HAP-1 (cell line): ENCODE results near the gene TSTD2.
A peak's percentile ranks its signal among the peaks of the same experiment; 100 is the strongest.
"Not testable (repeated sequence)": the region's sequence is repeated elsewhere in the genome, so short reads cannot be mapped to it uniquely, and the experiment has no call there.

Source experiments
- DNase-seq, 2 experiments: peaks; one replicate each; pipeline ENCODE4 v3.0.0-alpha.2; 2016 to 2020; ENCODE audit warnings: low spot score in 2 of 2
- H3K27me3 ChIP-seq: fragments of 250-450 bp; sonication (Bioruptor Pico); 2 replicates; pipeline ENCODE4 v1.5.1; 2020; ENCODE audit warnings: low read depth, mild to moderate bottlenecking, moderate library complexity
- H3K36me3 ChIP-seq: fragments of 250-450 bp; sonication (Bioruptor Pico); replicated peaks from 2 replicates; pipeline ENCODE4 v1.5.1; 2020; ENCODE audit warnings: mild to moderate bottlenecking
- H3K4me1 ChIP-seq: fragments of 250-450 bp; sonication (Bioruptor Pico); 2 replicates; pipeline ENCODE4 v1.5.1; 2020; ENCODE audit warnings: mild to moderate bottlenecking
- H3K4me3 ChIP-seq: fragments of 250-450 bp; sonication (Bioruptor Pico); 2 replicates; pipeline ENCODE4 v1.5.1; 2020; ENCODE audit warnings: mild to moderate bottlenecking, moderate library complexity
- H3K9me3 ChIP-seq: fragments of 250-450 bp; sonication (Bioruptor Pico); 2 replicates; pipeline ENCODE4 v1.5.1; 2020; ENCODE audit warnings: mild to moderate bottlenecking, moderate library complexity
- in situ Hi-C: fragments of 300-500 bp; cut with MboI; formaldehyde crosslinking; loops from 3 replicates; pipeline ENCODE4 v1.14.3; 2020; ENCODE audit warnings: low sequenced_read_pairs, inconsistent platforms, mixed read lengths

Gene TSTD2

GRCh38 chr9:97622483-97622882, 10.7 kb downstream of the TSTD2 start:
- H3K36me3 ChIP-seq, H3K27me3 ChIP-seq, DNase-seq, H3K4me3 ChIP-seq, H3K4me1 ChIP-seq, in situ Hi-C loops, H3K9me3 ChIP-seq: not testable (repeated sequence)

GRCh38 chr9:97620063-97620462, 13.1 kb downstream of the TSTD2 start:
- H3K4me1 ChIP-seq, H3K9me3 ChIP-seq, DNase-seq, H3K36me3 ChIP-seq, H3K27me3 ChIP-seq, H3K4me3 ChIP-seq, in situ Hi-C loops: not testable (repeated sequence)

DNA sequence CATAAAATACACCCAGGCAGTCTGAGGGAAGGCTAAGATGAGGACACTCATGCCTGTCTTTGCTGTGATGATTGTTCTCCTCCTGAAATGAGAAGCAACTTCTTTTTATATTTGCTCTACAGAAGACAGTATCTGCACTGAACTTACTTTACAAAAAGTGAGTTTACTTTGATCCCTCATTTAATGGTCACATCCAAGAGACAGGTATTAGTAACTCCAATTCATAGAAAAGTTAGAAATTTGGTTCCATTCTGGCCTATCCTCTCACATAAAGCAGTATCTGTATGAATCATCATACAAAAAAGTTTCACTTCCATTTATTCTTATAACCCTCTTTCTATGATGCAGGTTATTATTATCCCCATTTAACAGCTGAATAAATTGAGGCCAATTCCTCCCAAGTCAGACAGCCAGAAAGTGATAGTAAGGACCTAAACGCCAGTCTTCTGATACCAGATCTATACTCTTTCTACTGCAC, 15.2 kb downstream of the TSTD2 start:
- H3K27me3 ChIP-seq, result no peaks in the 10 kb centered on the region
- peaks cover 10% of the 10 kb centered on the region for H3K4me1 ChIP-seq
- no peak for DNase-seq
- H3K36me3 ChIP-seq, result peaks cover 6% of the 10 kb centered on the region
- H3K9me3 ChIP-seq, result no peaks in the 10 kb centered on the region
- H3K4me3 ChIP-seq, result no peak overlapping the region
- in situ Hi-C loops, result loop anchor here (10.0 kb wide), 1 partner anchor 153 kb away; no protein-coding TSS in a partner anchor

- peaks cover 12% of the 10 kb centered on the region for H3K36me3 ChIP-seq
- no peaks in the 10 kb centered on the region for H3K9me3 ChIP-seq
- peaks cover 5% of the 10 kb centered on the region for H3K4me1 ChIP-seq
- in situ Hi-C loops, result loop anchor here (10.0 kb wide), 1 partner anchor 151 kb away; no protein-coding TSS in a partner anchor
- no peaks in the 10 kb centered on the region for H3K27me3 ChIP-seq
- peak; percentile 47 to 74 for DNase-seq
- H3K4me3 ChIP-seq, result no peak overlapping the region
Observed at GRCh38 chr9:97615439-97616072, 17.6 kb downstream of the TSTD2 start.

GRCh38 chr9:97604901-97605645, 28.1 kb downstream of the TSTD2 start:
- DNase-seq, result no peak
- Histone ChIP-seq H3K4me1 (no peaks in the 10 kb centered on the region), H3K27me3 (no peaks in the 10 kb centered on the region), H3K36me3 (peaks cover 47% of the 10 kb centered on the region), H3K4me3 (no peak overlapping the region), H3K9me3 (no peaks in the 10 kb centered on the region)
- in situ Hi-C loops, result loop anchor here (10.0 kb wide), 2 partner anchors 210 to 750 kb away; partner anchors contain the start of gene ZNF782

GRCh38 chr9:97602430-97602829, 30.7 kb downstream of the TSTD2 start:
- Histone ChIP-seq H3K4me3 (no peak overlapping the region), H3K36me3 (peaks cover 47% of the 10 kb centered on the region), H3K9me3 (no peaks in the 10 kb centered on the region), H3K27me3 (no peaks in the 10 kb centered on the region), H3K4me1 (no peaks in the 10 kb centered on the region)
- DNase-seq, result no peak
- in situ Hi-C loops, result loop anchor here (10.0 kb wide), 2 partner anchors 208 to 748 kb away; partner anchors contain the start of gene ZNF782

- H3K9me3 ChIP-seq, result no peaks in the 10 kb centered on the region
- peaks cover 47% of the 10 kb centered on the region for H3K36me3 ChIP-seq
- no peaks in the 10 kb centered on the region for H3K27me3 ChIP-seq
- H3K4me1 ChIP-seq, result no peaks in the 10 kb centered on the region
- in situ Hi-C loops, result loop anchor here (10.0 kb wide), 2 partner anchors 207 to 747 kb away; partner anchors contain the start of gene ZNF782
- H3K4me3 ChIP-seq, result no peak overlapping the region
- no peak for DNase-seq
Observed at GRCh38 chr9:97601228-97601898, 31.8 kb downstream of the TSTD2 start.

GRCh38 chr9:97600531-97601227, 32.5 kb downstream of the TSTD2 start:
- Histone ChIP-seq H3K4me3 (no peak overlapping the region), H3K36me3 (peaks cover 41% of the 10 kb centered on the region)
- in situ Hi-C loops, result loop anchor here (10.0 kb wide), 2 partner anchors 206 to 746 kb away; partner anchors contain the start of gene ZNF782

GRCh38 chr9:97599314-97599846, 33.8 kb downstream of the TSTD2 start:
- no peak for DNase-seq

More at GRCh38 chr9:97600531-97601227, 32.5 kb downstream of the TSTD2 start:
- no peak for DNase-seq
- Histone ChIP-seq H3K4me1 (no peaks in the 10 kb centered on the region), H3K9me3 (no peaks in the 10 kb centered on the region), H3K27me3 (no peaks in the 10 kb centered on the region)

DNA sequence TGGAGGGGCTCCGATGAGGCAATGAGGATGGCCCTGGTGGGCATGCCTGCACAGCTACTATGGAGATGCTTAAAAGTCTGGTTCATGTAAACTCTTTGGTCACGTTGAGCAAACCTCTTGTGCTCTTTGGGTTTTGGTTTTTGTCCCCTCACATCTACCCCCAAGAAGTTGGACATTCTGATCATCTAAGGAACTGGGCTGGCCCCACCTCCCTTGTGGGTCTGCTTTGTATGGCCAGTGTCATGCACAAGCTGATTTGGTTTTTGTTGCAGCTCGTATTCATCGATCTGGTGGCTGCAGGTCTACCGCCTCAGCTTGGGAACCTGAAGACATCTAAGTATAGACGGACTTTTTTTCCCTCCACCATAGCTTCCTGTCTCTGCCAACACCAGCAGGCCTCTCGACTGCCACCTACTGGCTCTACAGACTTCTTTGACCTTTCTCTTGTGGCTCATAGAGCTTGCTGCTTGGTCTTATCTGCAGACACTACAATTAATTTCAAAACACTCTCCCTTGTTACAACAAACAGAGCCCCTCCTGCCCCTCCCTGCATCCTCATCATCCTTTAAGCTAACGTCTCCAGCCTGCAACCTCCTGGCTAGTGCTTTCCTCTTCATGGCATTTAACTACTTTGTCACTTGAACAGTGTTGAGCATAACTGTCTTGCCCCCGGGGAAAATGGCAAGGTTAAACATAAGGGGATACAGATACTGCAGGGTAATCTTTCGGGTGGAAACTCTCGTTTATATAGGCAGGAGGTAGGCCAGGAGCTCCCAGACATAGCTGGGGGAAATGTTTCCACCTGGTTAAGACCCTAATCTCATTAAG, 34.5 kb downstream of the TSTD2 start:
- H3K36me3 ChIP-seq, result peaks cover 25% of the 10 kb centered on the region
- in situ Hi-C loops, result no loop called here
- no peaks in the 10 kb centered on the region for H3K27me3 ChIP-seq
- no peak overlapping the region for H3K4me3 ChIP-seq
- DNase-seq, result peak; percentile 77 to 83
- no peaks in the 10 kb centered on the region for H3K9me3 ChIP-seq
- no peaks in the 10 kb centered on the region for H3K4me1 ChIP-seq

More at GRCh38 chr9:97599314-97599846, 33.8 kb downstream of the TSTD2 start:
- no peaks in the 10 kb centered on the region for H3K27me3 ChIP-seq
- H3K4me1 ChIP-seq, result no peaks in the 10 kb centered on the region
- H3K36me3 ChIP-seq, result peaks cover 30% of the 10 kb centered on the region
- no peak overlapping the region for H3K4me3 ChIP-seq
- in situ Hi-C loops, result no loop called here
- no peaks in the 10 kb centered on the region for H3K9me3 ChIP-seq

- Histone ChIP-seq H3K9me3 (no peaks in the 10 kb centered on the region), H3K4me1 (no peaks in the 10 kb centered on the region), H3K36me3 (peaks cover 12% of the 10 kb centered on the region), H3K27me3 (0 out of 2 replicates have a peak, but pooled peaks cover 2% of the 10 kb centered on the region), H3K4me3 (no peak overlapping the region)
- in situ Hi-C loops, result no loop called here
- no peak for DNase-seq
Observed at GRCh38 chr9:97596906-97597305, 36.3 kb downstream of the TSTD2 start.

DNA sequence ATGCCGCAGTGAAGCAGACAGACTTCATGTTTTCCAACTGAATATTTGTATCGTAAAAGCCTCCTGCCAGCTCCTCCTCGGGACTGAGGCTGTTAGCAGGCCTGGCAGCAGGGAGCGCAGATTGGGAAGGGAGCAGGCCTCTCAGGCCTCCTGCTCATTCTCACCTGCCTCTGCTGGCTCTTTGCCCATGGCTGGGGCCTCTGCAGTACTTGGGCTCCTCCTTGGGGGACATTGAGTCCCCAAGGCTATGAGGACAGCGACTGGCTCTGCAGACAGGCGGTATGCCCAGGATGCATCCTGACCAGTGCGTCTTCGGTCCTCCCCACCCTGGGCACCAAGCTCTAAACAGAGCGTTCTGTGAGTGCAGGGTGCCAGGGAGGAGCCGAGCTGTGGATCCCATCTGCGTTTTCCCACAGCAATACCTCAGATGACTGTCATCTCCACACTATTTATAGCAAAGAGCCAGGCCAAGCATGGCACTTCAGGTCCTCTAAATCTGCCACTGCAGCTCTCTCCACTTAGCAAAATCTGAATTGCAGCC, 38.7 kb downstream of the TSTD2 start:
- in situ Hi-C loops, result no loop called here
- no peak for DNase-seq

More for the DNA sequence above, 38.7 kb downstream of the TSTD2 start:
- 0 out of 2 replicates have a peak, but pooled peaks cover 2% of the 10 kb centered on the region for H3K27me3 ChIP-seq
- no peaks in the 10 kb centered on the region for H3K4me1 ChIP-seq
- no peak overlapping the region for H3K4me3 ChIP-seq
- no peaks in the 10 kb centered on the region for H3K36me3 ChIP-seq
- H3K9me3 ChIP-seq, result no peaks in the 10 kb centered on the region
